GM21717 (cell line): ENCODE measurements around the gene CHD6.

Experiments
- ATAC-seq: cut with Tn5 transposase; IDR thresholded peaks from one replicate; pipeline ENCODE4 v1.9.1; 2021; ENCODE audit warnings: mild to moderate bottlenecking, moderate library complexity; ENCODE audit not compliant: unreplicated experiment

CHD6 gene

GRCh38 chr20:41592516-41593216, 25.5 kb downstream of the CHD6 start:
- ATAC-seq: no peak

DNA sequence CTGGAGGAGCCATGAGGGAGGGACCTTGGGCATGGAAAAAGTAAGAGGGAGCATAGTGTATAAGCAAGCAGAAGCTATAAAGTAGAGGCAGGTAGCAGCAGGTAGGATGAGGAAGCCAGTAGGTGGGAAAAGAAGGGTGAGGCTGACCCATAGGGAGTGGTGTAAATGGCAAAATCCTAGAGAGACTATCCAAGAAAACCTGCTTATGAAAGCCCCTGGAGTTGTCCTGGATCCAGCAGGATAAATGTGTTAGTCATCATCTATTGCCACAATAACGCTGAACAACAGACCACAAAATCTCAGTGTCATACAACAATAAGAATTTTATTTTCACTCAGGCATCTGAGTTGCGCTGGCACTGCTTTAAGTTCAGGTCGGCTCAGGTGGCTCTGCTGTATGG, 30.2 kb downstream of the CHD6 start:
- ATAC-seq: no peak

DNA sequence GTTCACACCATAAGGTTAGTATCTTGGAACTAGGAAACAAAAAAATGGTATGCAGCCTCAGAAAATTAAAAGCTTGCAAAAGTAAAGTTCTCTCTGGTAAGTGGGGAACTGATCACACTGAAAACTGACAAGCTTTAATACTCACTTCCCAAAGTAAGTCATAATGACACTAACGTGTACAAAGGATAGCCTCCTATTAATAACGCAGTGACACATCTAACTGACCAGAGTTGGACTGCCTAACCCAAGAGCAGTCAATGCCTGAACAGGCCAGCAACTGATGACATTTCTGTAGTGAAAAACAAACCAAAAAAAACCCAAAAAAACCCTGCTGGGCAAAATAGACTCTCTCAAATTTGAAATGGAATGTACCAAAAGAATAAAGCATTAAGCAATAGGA, 30.7 kb downstream of the CHD6 start:
- ATAC-seq: no peak

- ATAC-seq: no peak
Measured at GRCh38 chr20:41586772-41587171, 31.4 kb downstream of the CHD6 start.

GRCh38 chr20:41580350-41580749, 37.8 kb downstream of the CHD6 start:
- no peak for ATAC-seq

GRCh38 chr20:41577129-41578009, 40.8 kb downstream of the CHD6 start:
- no peak for ATAC-seq

DNA sequence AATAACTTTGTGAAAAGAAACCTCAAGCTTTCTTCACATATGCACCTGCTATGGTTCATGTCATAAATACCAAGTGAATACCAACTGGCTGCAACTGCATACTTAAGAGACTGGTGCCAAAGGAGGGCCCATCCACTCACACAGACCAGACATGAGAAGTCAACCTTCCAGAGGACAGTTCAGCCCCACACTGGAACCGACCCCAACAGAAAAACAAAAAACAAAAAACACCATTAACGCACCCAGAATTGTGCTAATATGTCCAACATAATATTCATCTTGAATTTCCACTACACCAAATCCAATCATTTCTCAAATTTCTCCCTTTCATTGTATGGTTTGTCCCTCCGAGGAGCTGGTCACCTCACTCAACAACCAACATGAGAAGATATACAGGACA, 42.8 kb downstream of the CHD6 start:
- ATAC-seq: no peak

GRCh38 chr20:41574802-41575389, 43.3 kb downstream of the CHD6 start:
- no peak for ATAC-seq

- ATAC-seq: no peak
Measured at GRCh38 chr20:41573955-41574354, 44.2 kb downstream of the CHD6 start.

DNA sequence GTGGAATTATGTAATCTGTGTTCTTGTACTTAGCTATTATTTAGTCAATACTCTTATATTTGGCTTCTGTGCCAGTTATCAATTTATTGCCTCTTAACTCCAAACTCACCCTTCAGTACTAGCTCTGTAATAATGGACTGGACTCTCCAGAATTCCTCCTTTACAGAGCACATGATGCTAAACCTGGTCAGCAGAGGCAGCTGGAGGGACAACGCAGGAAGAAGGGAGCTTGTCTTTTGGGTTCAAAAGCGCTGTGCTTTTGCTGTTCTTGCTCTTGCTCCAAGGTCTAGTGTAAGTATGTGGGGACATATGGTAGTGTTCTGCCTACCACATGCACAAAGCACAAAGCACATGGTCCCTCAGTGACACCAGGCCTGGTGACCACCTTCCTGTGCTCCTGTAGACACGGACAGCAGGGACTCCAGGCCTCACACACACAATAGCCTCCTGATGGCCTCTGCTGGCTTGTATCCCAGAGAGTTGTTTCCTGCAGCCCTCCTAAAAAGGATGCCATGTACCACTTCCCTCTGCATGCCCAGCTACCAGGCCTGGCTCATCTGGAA, 46.1 kb downstream of the CHD6 start:
- no peak for ATAC-seq

GRCh38 chr20:41571006-41571405, 47.2 kb downstream of the CHD6 start:
- ATAC-seq: no peak

- no peak for ATAC-seq
Measured at GRCh38 chr20:41570557-41570956, 47.6 kb downstream of the CHD6 start.

DNA sequence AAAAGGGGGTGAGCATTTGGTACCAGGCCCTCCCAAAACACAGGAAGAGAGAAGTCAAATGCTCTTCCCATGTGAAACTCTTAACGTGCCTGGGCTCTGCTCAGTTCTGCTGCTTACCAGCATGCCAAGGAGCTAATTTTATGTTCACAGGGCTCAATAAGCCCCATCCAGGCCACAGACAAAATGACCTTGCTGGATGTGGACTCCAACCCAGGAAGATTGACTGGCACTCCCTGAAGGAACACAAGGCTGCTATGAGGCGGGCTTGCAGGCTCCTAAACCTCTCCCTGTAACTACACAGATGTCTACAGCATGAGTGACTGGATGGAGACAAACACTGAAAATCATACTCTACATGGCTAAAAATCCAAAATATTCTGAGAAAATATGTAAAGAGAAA, 50.6 kb downstream of the CHD6 start:
- ATAC-seq: no peak

DNA sequence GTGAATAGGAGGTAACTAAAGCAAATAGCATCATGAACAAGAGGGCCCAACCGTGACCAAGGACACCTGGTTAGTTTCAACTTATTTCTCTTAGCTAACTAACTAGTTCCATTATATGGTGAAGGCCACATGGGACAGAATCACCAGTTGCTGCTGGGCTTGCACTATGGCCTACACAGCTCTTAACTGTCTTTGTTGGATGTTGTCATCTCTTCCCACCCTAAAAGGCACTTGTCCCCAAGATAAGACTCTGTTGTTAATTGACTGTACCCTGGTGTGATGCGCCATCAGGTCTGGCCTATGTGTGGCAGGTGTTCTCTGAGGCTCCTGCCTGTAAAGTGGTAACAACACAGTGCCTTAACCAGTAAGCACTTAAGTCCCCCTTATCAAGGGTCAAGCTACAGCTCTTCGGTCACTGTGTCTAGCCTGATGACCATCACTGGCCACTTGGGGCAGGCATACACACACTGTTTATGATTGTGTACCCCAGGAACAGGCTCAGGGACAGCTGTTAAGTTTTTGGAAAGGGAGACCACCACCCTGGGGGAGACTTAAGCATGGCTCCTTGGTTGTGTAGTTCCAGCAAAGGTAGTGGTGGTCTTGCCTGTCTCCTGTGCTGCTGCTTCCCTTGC, 51.2 kb downstream of the CHD6 start:
- ATAC-seq: no peak

DNA sequence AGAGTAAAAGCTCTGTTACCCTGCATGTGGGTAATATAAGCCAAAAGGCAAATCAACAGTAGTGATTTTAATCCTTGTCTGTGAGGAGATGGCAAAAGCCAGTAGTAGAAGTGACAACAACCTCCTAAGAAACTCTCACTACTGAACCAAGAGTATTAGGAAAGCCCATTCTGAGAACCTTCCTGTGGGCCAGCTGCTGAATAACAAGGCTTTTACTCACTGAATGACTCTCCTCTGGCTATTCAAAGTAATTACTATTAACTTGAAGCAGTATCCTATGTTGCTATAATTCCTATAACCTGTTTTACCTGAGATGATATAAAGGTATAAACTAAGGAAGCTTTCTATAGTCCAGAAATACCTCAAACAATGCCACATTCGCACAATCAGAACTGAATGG, 55.1 kb downstream of the CHD6 start:
- no peak for ATAC-seq

DNA sequence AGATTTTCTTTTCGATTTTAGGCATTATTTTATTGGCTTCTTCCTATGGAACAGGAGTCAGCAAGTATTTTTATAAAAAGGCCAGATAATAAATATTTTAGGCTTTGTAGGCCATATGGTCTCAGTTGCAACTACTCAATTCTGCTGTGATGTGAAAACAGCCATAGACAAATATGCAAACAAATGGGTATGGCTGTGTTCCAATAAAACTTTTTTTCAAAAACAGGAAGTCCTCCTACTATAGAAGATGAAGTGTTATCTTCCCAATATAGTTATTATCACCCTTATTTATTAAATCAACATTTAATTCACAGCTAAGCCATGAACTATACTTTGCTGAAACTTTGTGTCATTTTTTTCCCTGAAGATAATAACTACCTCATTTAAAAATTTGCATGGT, 57.2 kb downstream of the CHD6 start:
- ATAC-seq: no peak

DNA sequence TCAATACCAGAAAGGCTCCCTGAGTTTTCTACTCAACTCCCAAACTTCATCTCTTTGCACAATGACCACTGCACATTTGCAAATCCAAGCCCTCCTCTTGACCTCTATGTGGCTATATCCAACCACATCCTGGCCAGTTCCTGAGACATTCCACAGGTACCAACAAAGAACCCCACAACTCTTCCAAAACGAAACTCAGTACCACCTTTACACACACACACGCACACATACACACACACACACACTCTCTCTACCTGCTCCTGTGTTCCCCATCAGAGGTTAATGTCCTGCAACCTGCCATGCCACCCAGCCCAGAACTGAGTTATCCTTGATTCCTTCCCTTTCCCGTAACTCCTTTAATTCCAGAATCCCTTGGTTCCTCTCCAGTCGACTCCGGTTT, 58.5 kb downstream of the CHD6 start:
- ATAC-seq: no peak

DNA sequence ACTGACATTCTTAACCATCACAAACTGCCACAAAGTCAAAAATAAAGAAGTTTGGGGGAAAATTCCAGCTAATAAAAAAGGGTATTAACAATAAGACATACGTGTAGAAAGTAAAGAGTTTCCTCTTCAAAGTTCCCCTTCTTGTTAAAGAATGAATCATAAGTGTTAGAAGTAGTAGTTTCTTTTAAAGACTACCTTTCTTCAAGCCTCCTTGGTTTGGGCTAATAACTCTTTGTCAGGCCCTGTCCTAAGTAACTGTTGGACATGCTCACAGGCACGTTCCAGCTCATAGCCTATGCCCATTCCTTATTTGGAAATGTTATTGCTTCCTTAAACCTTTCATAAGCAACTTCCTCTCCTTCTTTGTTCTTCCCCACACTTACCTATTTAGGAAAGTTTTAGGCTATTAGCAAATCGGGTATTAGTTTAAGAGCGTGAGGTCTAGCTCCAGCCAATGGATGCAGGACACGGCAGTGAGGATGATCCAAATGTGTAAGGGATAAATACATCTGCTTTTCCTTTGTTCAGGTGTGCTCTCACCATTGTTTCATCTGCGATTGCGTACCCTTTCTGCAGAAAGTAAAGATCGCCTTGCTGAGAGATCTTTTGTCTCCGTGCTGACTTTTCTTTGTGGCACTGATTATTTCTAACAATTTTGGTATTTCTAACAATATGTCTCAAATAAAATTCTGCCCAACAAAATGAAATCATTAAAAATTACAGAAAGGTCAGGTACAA, 64.9 kb downstream of the CHD6 start:
- no peak for ATAC-seq

- ATAC-seq: no peak
Measured at GRCh38 chr20:41552295-41553068, 65.7 kb downstream of the CHD6 start.
